ENCODE data around the gene HOMER2.

The HOMER2 gene

DNA sequence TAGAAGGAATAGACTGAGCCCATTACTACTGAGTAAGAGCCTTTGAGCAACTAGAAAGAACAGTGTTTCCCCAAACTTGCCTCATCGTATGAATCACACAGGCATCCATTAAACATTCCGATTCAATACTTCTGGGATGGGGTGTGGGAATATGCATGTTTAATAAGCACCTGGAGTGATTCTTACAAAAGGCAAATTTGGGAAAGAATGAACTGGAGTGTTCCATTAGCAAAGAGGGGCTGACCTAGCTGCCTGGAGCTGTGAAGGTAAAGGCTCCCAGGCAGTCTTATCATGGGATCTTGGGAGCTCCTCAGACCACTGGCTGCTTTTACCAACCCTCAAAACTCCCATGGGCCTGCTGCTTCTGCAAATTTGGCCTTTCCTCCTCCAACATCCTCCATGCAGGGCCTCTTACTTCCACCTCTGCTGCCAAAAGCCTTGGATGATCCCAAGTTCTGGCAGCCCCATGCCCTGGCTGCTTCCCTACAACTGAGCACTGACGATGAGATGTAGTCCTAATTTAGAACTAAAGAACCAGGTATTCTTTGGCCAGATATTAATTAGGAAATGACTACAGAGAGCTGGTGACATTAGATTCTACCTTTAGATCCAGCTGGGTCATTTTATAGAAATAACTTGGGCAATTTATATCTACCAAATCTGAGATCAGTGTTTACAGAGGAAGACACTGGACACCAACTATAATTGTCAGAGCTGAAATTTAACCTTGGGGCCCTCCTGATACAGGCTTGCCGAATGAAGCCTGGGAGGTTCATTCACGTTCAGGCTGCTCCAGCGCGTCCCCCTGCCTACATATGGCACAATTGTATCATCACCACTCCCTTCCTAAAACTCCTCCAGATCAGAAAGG lies 11.2 kb upstream of the HOMER2 start:
- H3K27ac ChIP-seq (ENCODE audit: low read depth, low read length), result no peak overlapping the region
- no peaks in the 10 kb centered on the region for H3K27me3 ChIP-seq (ENCODE audit: control insufficient read depth, low read length)
- H3K4me3 ChIP-seq (ENCODE audit: low read length), result no peak overlapping the region
- TF ChIP-seq EZH2phosphoT487 (IDR thresholded peaks at IDR 0.05; ENCODE audit: borderline replicate concordance, low read length), result no peak
- TF ChIP-seq, protein P1, sequence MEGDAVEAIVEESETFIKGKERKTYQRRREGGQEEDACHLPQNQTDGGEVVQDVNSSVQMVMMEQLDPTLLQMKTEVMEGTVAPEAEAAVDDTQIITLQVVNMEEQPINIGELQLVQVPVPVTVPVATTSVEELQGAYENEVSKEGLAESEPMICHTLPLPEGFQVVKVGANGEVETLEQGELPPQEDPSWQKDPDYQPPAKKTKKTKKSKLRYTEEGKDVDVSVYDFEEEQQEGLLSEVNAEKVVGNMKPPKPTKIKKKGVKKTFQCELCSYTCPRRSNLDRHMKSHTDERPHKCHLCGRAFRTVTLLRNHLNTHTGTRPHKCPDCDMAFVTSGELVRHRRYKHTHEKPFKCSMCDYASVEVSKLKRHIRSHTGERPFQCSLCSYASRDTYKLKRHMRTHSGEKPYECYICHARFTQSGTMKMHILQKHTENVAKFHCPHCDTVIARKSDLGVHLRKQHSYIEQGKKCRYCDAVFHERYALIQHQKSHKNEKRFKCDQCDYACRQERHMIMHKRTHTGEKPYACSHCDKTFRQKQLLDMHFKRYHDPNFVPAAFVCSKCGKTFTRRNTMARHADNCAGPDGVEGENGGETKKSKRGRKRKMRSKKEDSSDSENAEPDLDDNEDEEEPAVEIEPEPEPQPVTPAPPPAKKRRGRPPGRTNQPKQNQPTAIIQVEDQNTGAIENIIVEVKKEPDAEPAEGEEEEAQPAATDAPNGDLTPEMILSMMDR (IDR thresholded peaks at IDR 0.05; ENCODE audit: low read depth, low read length, poor library complexity, severe bottlenecking), result no peak
- H3F3A ChIP-seq (ENCODE audit: control insufficient read depth, insufficient read depth), result no peaks in the 10 kb centered on the region
- H3K4me2 ChIP-seq (ENCODE audit: low read length), result no peak overlapping the region
- H3K36me3 ChIP-seq (ENCODE audit: control insufficient read depth, low read length), result no peaks in the 10 kb centered on the region
- no peaks in the 10 kb centered on the region for H3K4me1 ChIP-seq (ENCODE audit: control insufficient read depth, low read length)
- H3K9me3 ChIP-seq (ENCODE audit: control insufficient read depth, insufficient read depth, low read length), result no peaks in the 10 kb centered on the region
- no peaks in the 10 kb centered on the region for H3K79me2 ChIP-seq (ENCODE audit: control insufficient read depth, low read length)
- no peaks in the 10 kb centered on the region for H4K20me1 ChIP-seq (ENCODE audit: control insufficient read depth, insufficient read depth, low read depth, low read length)
- H3K9me2 ChIP-seq (replicated peaks; ENCODE audit: control insufficient read depth, low read length), result no peaks in the 10 kb centered on the region

DNA sequence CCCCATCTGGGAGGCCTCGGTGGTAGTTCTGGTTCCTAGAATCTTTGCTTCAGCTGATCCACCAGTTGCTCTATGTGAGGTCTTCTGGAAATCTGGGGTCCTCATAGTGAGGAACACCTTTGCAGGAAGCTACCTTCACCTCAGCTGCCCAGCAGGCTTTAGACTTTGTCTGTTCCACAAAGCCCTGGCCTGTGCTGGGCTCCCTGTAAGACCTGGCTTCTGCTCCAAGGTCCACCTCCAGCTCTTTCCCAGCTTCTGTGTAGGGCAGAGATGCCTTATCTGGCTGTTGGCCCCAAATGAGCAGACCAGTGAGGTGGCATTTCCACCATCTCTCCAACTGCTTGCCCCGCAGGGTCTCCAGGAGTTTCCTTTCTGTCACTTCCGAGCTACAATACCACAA lies 8.2 kb upstream of the HOMER2 start:
- TF ChIP-seq, protein P1 (IDR thresholded peaks at IDR 0.05; ENCODE audit: low read depth, low read length, poor library complexity, severe bottlenecking), result no peak
- no peak for TF ChIP-seq EZH2phosphoT487 (IDR thresholded peaks at IDR 0.05; ENCODE audit: borderline replicate concordance, low read length)
- Histone ChIP-seq H3K27ac (ENCODE audit: low read depth, low read length) (no peak overlapping the region), H3K9me2 (replicated peaks; ENCODE audit: control insufficient read depth, low read length) (no peaks in the 10 kb centered on the region), H3K4me3 (ENCODE audit: low read length) (no peak overlapping the region), H3K36me3 (ENCODE audit: control insufficient read depth, low read length) (no peaks in the 10 kb centered on the region), H3K27me3 (ENCODE audit: control insufficient read depth, low read length) (no peaks in the 10 kb centered on the region), H4K20me1 (ENCODE audit: control insufficient read depth, insufficient read depth, low read depth, low read length) (no peaks in the 10 kb centered on the region), H3K4me1 (ENCODE audit: control insufficient read depth, low read length) (no peaks in the 10 kb centered on the region), H3K9me3 (ENCODE audit: control insufficient read depth, insufficient read depth, low read length) (no peaks in the 10 kb centered on the region), H3K4me2 (ENCODE audit: low read length) (no peak overlapping the region), H3K79me2 (ENCODE audit: control insufficient read depth, low read length) (no peaks in the 10 kb centered on the region), H3F3A (ENCODE audit: control insufficient read depth, insufficient read depth) (no peaks in the 10 kb centered on the region)

DNA sequence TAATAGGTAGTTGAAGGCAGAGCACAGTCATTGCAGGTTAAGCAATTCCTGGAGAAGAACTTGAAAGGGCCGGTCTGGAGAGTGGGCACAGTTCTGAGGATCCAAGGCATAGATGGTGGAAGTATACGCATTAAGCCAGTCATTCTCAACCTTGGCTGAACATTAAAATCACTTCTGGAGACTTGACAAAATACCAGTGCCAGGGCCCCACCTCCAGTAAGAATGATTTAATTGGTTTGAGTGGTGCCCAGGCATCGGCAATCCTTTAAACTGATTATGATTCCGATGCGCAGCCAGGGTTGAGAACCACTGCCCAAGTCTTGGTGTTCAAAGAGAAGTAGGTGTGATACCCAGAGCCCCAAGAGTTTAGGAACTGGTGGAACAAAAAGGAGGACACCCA lies 6.9 kb upstream of the HOMER2 start:
- no peaks in the 10 kb centered on the region for H3K79me2 ChIP-seq (ENCODE audit: control insufficient read depth, low read length)
- H3F3A ChIP-seq (ENCODE audit: control insufficient read depth, insufficient read depth), result no peaks in the 10 kb centered on the region
- TF ChIP-seq, protein P1 (IDR thresholded peaks at IDR 0.05; ENCODE audit: low read depth, low read length, poor library complexity, severe bottlenecking), result no peak
- TF ChIP-seq EZH2phosphoT487 (IDR thresholded peaks at IDR 0.05; ENCODE audit: borderline replicate concordance, low read length), result no peak
- no peaks in the 10 kb centered on the region for H3K27me3 ChIP-seq (ENCODE audit: control insufficient read depth, low read length)
- no peaks in the 10 kb centered on the region for H3K36me3 ChIP-seq (ENCODE audit: control insufficient read depth, low read length)
- no peaks in the 10 kb centered on the region for H3K9me3 ChIP-seq (ENCODE audit: control insufficient read depth, insufficient read depth, low read length)
- H3K4me3 ChIP-seq (ENCODE audit: low read length), result no peak overlapping the region
- no peaks in the 10 kb centered on the region for H4K20me1 ChIP-seq (ENCODE audit: control insufficient read depth, insufficient read depth, low read depth, low read length)
- H3K4me2 ChIP-seq (ENCODE audit: low read length), result no peak overlapping the region
- no peak overlapping the region for H3K27ac ChIP-seq (ENCODE audit: low read depth, low read length)
- H3K9me2 ChIP-seq (replicated peaks; ENCODE audit: control insufficient read depth, low read length), result no peaks in the 10 kb centered on the region
- no peaks in the 10 kb centered on the region for H3K4me1 ChIP-seq (ENCODE audit: control insufficient read depth, low read length)
